OCI-LY3 (cell line): ENCODE results near the gene C4orf51.
"Not testable (repeated sequence)": the region's sequence is repeated elsewhere in the genome, so short reads cannot be mapped to it uniquely, and the experiment has no call there.

Source experiments
- H2AFZ ChIP-seq: fragments of 200-600, 300-600 bp; shearing (Covaris generic); 2 replicates; pipeline ENCODE4 v1.6.0; 2014; ENCODE audit warnings: antibody characterized with exemption, low read depth, low read length
- H3K27ac ChIP-seq: fragments of 200-600, 300-600 bp; sonication (generic); 2 replicates; pipeline ENCODE4 v1.5.1; 2014; ENCODE audit warnings: mild to moderate bottlenecking, low read length, moderate library complexity, mixed read lengths
- H3K27me3 ChIP-seq: fragments of 200-600, 300-600 bp; sonication (generic); 2 replicates; pipeline ENCODE4 v1.6.1; 2014; ENCODE audit warnings: low read depth, low read length, mixed read lengths
- H3K36me3 ChIP-seq: fragments of 200-600, 300-600 bp; sonication (generic); replicated peaks from 2 replicates; pipeline ENCODE3; 2014; ENCODE audit warnings: low read depth, low read length, mixed read lengths
- H3K4me1 ChIP-seq: fragments of 300-600, 200-600 bp; sonication (generic); 2 replicates; pipeline ENCODE4 v1.6.1; 2014; ENCODE audit warnings: low read length, mixed read lengths
- H3K4me2 ChIP-seq: fragments of 200-600, 300-600 bp; sonication (generic); 2 replicates; pipeline ENCODE4 v1.6.1; 2014; ENCODE audit warnings: low read length, mixed read lengths
- H3K4me3 ChIP-seq: fragments of 300-600, 200-600 bp; sonication (generic); 2 replicates; pipeline ENCODE4 v1.5.1; 2014; ENCODE audit warnings: antibody characterized with exemption, mild to moderate bottlenecking, low read length, moderate library complexity
- H3K79me2 ChIP-seq: fragments of 300-600, 200-600 bp; shearing (Covaris generic); 2 replicates; pipeline ENCODE4 v1.6.1; 2014; ENCODE audit warnings: mild to moderate bottlenecking, low read length, mixed read lengths
- H3K9ac ChIP-seq: fragments of 300-600, 200-600 bp; shearing (Covaris generic); 2 replicates; pipeline ENCODE4 v1.6.0; 2014; ENCODE audit warnings: mild to moderate bottlenecking, low read length, moderate library complexity
- H3K9me3 ChIP-seq: fragments of 200-600, 300-600 bp; shearing (Covaris generic); 2 replicates; pipeline ENCODE4 v1.6.1; 2014; ENCODE audit warnings: low read length, mixed read lengths; ENCODE audit not compliant: insufficient read depth
- H4K20me1 ChIP-seq: fragments of 200-600, 300-600 bp; sonication (generic); 2 replicates; pipeline ENCODE4 v1.6.1; 2016; ENCODE audit warnings: low read length, mixed read lengths; ENCODE audit not compliant: insufficient read depth
- EZH2phosphoT487 ChIP-seq: fragments of 200-600 bp; shearing (Covaris generic); IDR thresholded peaks from 2 replicates; pipeline ENCODE4 v1.6.1; 2018; ENCODE audit warnings: antibody characterized with exemption, mixed run types, low read depth
- TF ChIP-seq, protein P1 (sequence below): fragments of 200-600, 300-600 bp; sonication (generic); IDR thresholded peaks from 2 replicates; pipeline ENCODE4 v1.5.1; 2014; ENCODE audit warnings: antibody characterized with exemption, low read length, low read depth

The C4orf51 gene

DNA sequence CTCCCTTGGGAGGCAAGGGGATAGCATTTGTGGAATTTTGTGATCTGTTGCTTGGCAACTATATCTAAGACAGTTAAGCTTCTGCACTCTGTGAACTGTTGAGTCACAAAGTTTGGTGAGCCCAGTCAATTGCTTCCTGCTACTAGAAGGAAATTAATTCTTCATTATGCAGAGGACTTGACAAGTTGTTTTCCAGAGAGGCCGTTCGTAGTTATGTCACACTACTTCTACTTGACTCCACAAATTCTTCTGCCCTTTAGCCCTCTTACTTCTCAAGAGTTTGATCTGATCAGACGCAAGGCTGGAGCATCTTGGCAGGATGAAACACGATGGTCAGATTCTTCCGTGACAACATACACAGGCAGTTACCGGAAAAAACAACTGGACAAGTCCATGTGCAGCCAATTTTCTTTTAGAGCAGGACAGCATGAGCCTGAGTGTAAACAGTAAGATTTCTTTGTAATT, at the start of gene C4orf51:
Gene C4orf51, plus strand, starts transcription at position 156 of the 465 bp plus-strand sequence. Its CDS starts 58 bp downstream, at position 214.
- H3K4me1 ChIP-seq, result no peaks in the 10 kb centered on the region
- no peaks in the 10 kb centered on the region for H3K36me3 ChIP-seq
- H3K9ac ChIP-seq, result no peak within 1 kb of the TSS
- no peak within 1 kb of the TSS for H3K4me2 ChIP-seq
- H4K20me1 ChIP-seq, result no peaks in the 10 kb centered on the region
- no peak for TF ChIP-seq EZH2phosphoT487
- TF ChIP-seq, protein P1, sequence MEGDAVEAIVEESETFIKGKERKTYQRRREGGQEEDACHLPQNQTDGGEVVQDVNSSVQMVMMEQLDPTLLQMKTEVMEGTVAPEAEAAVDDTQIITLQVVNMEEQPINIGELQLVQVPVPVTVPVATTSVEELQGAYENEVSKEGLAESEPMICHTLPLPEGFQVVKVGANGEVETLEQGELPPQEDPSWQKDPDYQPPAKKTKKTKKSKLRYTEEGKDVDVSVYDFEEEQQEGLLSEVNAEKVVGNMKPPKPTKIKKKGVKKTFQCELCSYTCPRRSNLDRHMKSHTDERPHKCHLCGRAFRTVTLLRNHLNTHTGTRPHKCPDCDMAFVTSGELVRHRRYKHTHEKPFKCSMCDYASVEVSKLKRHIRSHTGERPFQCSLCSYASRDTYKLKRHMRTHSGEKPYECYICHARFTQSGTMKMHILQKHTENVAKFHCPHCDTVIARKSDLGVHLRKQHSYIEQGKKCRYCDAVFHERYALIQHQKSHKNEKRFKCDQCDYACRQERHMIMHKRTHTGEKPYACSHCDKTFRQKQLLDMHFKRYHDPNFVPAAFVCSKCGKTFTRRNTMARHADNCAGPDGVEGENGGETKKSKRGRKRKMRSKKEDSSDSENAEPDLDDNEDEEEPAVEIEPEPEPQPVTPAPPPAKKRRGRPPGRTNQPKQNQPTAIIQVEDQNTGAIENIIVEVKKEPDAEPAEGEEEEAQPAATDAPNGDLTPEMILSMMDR, result no peak
- no peaks in the 10 kb centered on the region for H3K79me2 ChIP-seq
- no peaks in the 10 kb centered on the region for H3K27me3 ChIP-seq
- H3K27ac ChIP-seq, result no peak within 1 kb of the TSS
- H3K9me3 ChIP-seq, result no peaks in the 10 kb centered on the region
- H3K4me3 ChIP-seq, result no peak within 1 kb of the TSS
- no peak within 1 kb of the TSS for H2AFZ ChIP-seq

DNA sequence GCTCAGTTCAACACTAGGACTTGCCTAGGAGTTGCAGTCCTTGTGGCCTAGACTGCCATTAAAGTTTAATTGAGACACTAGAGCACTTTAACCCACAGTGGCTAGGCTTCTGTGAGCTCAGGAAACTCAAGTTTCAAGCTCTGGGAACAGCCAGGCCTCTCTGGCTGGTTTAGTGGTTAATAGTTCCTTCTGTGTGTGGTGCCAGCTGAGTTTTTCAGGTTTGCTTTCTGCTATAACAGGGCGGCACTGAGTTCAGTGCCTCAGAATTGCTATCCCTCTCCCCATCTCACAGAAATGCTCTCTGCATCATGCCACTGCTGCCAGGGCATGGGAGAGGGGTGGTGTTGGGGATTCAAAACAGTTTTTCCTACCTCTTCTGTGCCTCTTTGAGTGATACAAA, 44.8 kb upstream of the C4orf51 start:
- Histone ChIP-seq H3K4me1 (peaks cover 9% of the 10 kb centered on the region), H3K4me3 (no peak overlapping the region), H3K9ac (no peak overlapping the region), H3K9me3 (no peaks in the 10 kb centered on the region), H3K27ac (no peak overlapping the region), H4K20me1 (no peaks in the 10 kb centered on the region), H3K27me3 (no peaks in the 10 kb centered on the region), H3K36me3 (peaks cover 5% of the 10 kb centered on the region), H2AFZ (no peak overlapping the region), H3K79me2 (no peaks in the 10 kb centered on the region), H3K4me2 (no peak overlapping the region)
- TF ChIP-seq, protein P1, result no peak
- no peak for TF ChIP-seq EZH2phosphoT487

DNA sequence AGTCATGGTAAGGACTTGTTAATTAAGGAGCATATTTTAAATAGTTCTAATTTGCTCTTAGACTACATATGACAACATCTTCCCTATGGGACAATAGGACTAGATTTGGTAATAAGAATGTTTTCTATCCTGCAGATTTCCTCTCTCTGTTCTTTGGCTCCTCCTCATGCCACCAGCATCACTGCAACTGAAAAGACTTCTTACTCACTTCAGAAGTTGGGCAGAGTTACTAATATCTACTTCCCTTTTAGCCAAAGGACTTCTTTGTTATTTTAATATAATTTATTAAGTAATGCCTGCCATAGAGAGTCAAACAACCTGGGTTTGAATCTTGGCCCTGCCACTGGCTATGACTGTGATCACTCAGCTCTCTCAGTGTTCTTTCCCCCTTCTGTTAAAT, 44.3 kb upstream of the C4orf51 start:
- Histone ChIP-seq H3K4me2 (no peak overlapping the region), H3K36me3 (peaks cover 5% of the 10 kb centered on the region), H4K20me1 (no peaks in the 10 kb centered on the region), H3K79me2 (no peaks in the 10 kb centered on the region), H3K9me3 (no peaks in the 10 kb centered on the region), H3K27me3 (no peaks in the 10 kb centered on the region), H3K9ac (no peak overlapping the region), H2AFZ (no peak overlapping the region), H3K4me1 (peaks cover 9% of the 10 kb centered on the region), H3K27ac (no peak overlapping the region), H3K4me3 (no peak overlapping the region)
- TF ChIP-seq, protein P1, result no peak
- TF ChIP-seq EZH2phosphoT487, result no peak

DNA sequence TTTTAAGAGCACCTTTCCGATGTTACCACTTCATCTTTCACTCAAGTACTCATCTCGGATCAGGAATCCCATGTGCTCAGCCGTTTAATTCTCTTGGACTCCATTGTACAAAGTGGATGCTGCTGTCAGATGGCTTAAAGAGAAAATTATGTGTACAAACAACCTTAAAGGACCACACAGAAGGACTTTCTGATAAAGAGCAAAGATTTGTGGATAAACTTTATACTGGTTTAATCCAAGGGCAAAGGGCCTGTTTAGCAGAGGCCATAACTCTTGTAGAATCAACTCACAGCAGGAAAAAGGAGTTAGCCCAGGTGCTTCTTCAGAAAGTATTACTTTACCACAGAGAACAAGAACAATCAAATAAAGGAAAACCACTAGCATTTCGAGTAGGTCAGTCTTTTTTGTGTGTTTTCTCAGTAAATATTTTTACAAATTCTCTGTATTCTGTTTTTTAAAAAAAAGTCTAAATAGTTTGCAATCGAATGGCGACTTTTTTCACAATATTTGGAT, 40.7 kb upstream of the C4orf51 start:
- H3K36me3 ChIP-seq, result peaks cover 5% of the 10 kb centered on the region
- H3K79me2 ChIP-seq, result no peaks in the 10 kb centered on the region
- no peaks in the 10 kb centered on the region for H4K20me1 ChIP-seq
- no peak overlapping the region for H2AFZ ChIP-seq
- H3K9me3 ChIP-seq, result no peaks in the 10 kb centered on the region
- no peaks in the 10 kb centered on the region for H3K27me3 ChIP-seq
- H3K27ac ChIP-seq, result no peak overlapping the region
- H3K4me1 ChIP-seq, result peaks cover 9% of the 10 kb centered on the region
- H3K4me2 ChIP-seq, result no peak overlapping the region
- no peak overlapping the region for H3K4me3 ChIP-seq
- H3K9ac ChIP-seq, result no peak overlapping the region
- TF ChIP-seq, protein P1, result no peak

DNA sequence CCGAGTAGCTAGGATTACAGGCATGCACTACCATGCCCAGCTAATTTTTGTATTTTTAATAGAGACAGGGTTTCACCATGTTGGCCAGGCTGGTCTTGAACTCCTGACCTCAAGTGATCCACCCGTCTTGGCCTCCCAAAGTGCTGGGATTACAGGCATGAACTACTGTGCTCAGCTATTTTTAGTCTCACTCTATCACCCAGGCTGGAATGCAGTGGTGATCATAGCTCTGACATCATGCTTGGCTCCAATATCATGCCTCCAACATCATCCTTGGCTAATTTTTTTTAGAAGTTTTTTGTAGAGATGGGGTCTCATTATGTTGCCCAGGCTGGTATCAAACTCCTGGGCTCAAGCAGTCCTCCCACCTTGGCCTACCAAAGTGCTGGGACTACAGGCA, 39.7 kb upstream of the C4orf51 start:
- H2AFZ ChIP-seq, H3K9me3 ChIP-seq, H3K27me3 ChIP-seq, H4K20me1 ChIP-seq, H3K4me1 ChIP-seq, H3K27ac ChIP-seq, H3K4me3 ChIP-seq, H3K9ac ChIP-seq, H3K79me2 ChIP-seq, H3K36me3 ChIP-seq, H3K4me2 ChIP-seq: not testable (repeated sequence)
